SKM-1 (cell line): ENCODE data around the gene CACNA1I.

Experiments used
- DNase-seq: peaks from one replicate; lab custom pipeline; 2025; ENCODE audit not compliant: unreplicated experiment; lab: John Stamatoyannopoulos, UW

Gene CACNA1I

DNA sequence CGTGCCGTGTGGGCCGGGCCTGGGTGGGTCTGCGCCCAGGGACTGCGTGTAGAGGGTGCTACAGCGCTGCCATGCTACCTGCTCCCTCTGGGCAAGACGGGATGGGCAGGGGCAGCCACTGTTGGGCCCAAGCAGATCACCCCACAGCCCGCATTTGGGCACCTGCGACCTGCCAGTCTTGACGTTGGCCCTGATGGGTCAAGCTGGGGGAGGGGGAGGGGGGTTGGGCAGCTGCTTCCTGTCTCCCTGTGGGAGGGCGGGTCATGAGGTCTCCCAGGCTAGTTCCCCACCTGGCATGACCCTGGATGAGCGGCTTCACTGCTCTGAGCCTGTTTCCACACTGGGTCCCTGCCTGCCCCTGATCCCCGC is 35.2 kb upstream of the CACNA1I start:
- DNase-seq, result no peak

GRCh38 chr22:39535831-39536449 is 34.6 kb upstream of the CACNA1I start:
- no peak for DNase-seq

DNA sequence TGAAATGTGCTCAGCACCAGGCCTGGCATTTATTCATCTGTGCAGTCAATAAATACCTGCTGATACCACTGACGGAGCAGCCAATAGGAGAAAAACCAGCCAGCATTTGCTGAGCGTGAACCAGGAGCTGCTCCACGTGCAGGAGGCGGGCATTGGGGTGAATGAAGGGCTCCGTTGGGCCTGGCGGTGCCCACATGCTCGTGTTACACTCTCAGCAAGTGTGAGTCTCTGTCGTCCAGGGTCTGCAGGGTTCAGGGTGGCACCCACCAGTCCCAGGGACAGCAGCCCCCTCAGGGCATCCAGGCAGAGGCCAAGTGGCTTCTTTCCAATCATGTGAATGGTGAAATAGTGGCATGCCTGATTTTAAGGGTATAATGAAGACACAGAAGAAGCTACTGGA is 33.8 kb upstream of the CACNA1I start:
- no peak for DNase-seq

- DNase-seq, result no peak
Observed at GRCh38 chr22:39537975-39538374, 32.6 kb upstream of the CACNA1I start.

- DNase-seq, result no peak
Observed at GRCh38 chr22:39543095-39543494, 27.5 kb upstream of the CACNA1I start.

- DNase-seq, result no peak
Observed at GRCh38 chr22:39545386-39546365, 24.9 kb upstream of the CACNA1I start.

DNA sequence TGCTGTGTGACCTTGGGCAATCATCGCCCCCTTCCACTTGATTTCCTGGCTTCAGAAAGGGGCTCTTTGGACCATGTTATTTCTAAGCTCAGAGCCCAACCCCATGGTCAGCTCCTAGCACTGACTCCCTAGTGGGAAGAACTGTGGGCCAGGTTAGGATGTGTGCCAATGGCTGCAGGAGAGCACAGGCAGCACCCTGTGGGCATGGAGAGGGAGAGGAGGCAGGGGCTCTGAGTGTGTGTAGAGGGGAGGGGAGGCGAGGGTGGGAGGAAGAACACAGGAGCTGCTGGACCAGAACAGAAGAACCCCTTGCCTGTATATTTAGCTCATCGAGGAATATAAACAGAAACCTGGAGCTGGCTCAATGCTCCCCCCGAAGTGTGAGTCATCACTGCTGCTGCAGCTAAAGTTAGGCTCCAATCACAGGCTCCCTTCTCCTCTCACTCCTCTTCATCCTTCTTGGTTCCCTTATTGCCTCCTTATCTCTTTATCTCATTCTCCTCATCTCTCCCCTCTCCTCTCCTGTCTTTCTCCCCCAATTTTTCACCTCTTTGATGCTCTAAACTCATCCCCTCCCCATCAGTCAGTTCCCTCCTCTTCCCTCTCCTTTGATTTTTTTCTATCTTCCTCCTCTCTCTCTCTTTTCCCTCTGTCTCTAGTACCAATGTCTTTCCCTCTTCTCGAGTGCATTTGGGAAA is 23.5 kb upstream of the CACNA1I start:
- DNase-seq, result no peak

DNA sequence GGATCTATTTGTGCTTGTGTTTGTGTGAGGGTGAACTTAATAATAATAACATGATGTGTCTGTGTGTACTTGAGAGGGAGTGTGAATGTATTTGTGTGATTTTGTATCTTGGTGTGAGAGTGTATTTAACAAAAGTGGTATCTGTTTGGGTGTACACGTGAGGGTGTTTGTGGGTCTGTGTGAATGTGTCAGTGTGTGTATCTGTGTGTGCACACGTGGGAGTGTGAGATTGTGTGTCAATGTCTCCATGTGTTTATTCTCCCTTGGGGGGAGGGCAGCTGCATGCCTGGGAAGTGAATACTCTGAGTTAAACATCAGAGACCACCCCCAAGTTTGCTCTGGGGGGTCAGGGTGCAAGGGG is 23.0 kb upstream of the CACNA1I start:
- no peak for DNase-seq

DNA sequence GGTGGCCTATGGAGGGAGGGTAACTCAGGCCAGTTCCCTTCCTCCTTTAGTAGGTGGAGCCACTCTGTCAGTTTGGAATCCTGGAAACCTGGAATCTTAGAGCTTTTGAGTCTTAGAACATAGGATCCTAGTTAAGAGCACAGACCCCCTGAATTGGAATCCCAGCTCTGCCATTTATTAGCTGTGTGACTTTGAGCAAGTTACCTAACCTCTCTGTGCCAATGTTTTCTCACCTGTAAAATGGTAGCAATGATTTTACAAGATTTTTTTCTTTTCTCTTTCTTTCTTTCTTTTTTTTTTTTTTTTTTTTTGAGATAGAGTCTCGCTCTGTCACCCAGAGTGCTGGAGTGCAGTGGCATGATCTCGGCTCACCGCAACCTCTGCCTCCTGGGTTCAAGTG is 17.1 kb upstream of the CACNA1I start:
- DNase-seq, result no peak

GRCh38 chr22:39554151-39554550 is 16.4 kb upstream of the CACNA1I start:
- no peak for DNase-seq

GRCh38 chr22:39556970-39557841 is 13.3 kb upstream of the CACNA1I start:
- DNase-seq, result no peak

- no peak for DNase-seq
Observed at GRCh38 chr22:39558254-39558727, 12.3 kb upstream of the CACNA1I start.

- DNase-seq, result no peak
Observed at GRCh38 chr22:39558950-39559349, 11.6 kb upstream of the CACNA1I start.

GRCh38 chr22:39559456-39560105 is 11.0 kb upstream of the CACNA1I start:
- DNase-seq, result no peak

- no peak for DNase-seq
Observed at GRCh38 chr22:39560127-39560526, 10.4 kb upstream of the CACNA1I start.

DNA sequence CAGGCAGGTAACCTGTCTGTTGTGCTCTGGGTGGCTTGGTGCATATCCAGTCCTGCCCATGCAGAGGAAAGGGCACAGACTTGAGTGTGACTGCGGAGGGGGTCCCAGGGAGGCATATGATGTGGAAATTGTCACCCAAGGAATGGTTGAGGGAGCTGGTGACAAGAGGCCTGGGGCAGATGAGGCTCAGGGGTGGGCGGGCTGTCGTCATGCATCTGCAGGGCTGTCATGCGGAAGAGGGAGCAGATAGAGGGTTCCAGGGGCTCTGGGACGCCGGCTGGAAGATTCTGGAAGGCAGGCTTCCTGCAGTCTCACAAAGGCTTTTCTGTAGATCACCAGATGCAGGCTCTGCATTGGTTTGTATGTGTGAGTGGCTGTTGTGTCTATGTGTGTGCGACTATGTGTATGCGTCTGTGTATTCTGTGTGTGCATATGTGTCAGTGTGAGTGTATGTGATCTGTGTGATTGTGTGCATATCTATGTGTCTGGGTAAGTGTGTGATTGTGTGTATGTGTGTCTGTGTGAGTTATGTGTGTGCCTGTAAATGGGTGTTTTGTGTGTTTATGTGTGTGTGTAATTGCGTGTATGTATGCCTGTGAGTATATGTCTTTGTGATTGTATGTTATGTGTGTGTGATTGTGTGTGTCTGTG is 7.6 kb upstream of the CACNA1I start:
- DNase-seq, result no peak

DNA sequence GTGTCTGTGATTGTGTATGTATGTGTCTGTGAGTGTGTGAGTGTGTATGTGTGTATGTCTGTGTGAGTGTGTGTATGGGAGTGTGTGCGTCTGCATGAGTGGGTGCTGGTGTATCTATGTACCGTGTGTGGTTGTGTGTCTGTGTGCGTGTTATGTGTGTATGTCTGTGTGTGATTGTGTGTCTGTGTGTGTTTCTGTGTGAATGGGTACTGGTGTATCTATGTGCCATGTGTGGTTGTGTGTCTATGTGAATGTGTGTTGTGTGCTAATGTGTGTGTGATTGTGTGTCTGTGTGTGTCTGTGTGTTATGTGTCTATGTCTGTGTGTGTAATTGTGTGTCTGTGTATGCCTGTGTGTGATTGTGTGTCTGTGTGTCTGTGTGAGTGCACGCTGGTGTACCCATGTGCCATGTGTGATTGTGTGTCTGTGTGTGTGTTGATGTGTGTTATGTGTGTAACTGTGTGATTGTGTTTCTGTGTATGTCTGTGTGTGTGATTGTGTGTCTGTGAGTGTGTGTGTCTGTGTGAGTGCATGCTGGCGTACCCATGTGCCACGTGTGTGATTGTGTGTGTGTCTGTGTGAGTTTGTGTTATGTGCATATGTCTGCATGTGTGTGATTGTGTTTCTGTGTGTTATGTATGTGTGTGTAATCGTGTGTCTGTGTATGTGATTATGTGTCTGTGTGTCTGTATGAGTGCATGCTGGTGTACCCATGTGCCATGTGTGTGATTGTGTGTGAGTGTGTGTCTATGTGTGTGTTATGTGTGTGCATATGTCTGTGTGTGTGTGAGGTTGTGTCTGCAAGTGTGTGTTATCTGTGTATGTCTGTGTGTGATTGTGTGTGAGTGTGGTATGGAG is 6.8 kb upstream of the CACNA1I start:
- DNase-seq, result no peak

DNA sequence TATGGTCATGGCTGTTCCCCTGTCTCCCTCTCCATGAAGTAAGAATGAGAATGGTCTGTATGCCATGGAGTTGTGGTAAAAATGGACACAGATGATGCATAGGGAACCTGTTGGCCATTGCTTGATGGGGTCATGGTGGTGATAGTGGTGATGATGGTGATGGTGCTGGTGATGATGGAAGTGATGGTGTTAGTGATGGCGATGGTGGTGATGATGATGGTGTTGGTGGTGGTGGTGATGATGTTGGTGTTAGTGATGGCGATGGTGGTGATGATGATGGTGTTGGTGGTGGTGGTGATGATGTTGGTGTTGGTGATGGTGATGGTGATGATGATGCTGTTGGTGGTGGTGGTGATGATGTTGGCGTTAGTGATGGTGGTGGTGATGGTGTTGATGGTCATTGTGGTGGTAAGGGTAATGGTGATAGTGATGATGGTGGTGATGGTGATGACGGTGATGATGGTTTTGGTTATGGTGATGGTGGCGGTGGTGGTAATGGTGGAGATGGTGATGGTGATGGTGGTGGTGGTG is 5.1 kb upstream of the CACNA1I start:
- DNase-seq, result no peak
